Cardiac fibroblast (primary cell): Measurements from ENCODE around the gene SLC39A5.
"Not testable (repeated sequence)": the region's sequence is repeated elsewhere in the genome, so short reads cannot be mapped to it uniquely, and the experiment has no call there.

Experiments
- DNase-seq, 2 donors: peaks; one replicate each; pipeline versions ENCODE4 v3.0.0 to v3.0.0-alpha.2; 2010; ENCODE audit warnings: low read depth in 2 of 2
- H3K4me3 ChIP-seq, 2 donors: replicated peaks in 1 of 2; 1 replicate in 1 of 2; 2 replicates in 1 of 2; pipeline ENCODE4 v1.5.1; 2011; ENCODE audit warnings: low read depth in 2 of 2, low read length in 2 of 2, mild to moderate bottlenecking in 2 of 2, moderate library complexity in 1 of 2
- TF ChIP-seq, protein P1 (sequence below): IDR thresholded peaks from one replicate; pipeline ENCODE4 v1.5.1; 2011; ENCODE audit warnings: low read depth, mild to moderate bottlenecking, low read length, inconsistent platforms

SLC39A5 gene

DNA sequence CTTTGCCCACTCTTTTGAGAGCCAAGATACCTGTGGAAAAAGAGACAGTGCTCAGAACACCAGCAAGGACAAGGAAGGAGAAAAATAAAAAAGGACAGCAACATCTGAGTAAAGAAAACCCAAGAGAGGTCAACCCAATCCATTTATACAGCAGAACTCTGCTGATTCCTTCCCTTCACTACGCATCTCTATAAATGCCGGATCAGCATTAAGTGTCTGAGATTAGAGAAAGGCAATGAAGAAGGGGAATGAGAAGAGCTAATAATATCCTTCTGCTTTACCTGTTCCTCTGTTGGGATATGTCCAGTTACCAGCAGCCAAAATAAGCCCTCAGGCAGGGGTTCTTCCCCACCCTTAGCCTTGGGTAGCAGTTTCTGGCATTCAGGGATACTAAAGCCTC, 52.7 kb downstream of the SLC39A5 start:
- TF ChIP-seq, protein P1, sequence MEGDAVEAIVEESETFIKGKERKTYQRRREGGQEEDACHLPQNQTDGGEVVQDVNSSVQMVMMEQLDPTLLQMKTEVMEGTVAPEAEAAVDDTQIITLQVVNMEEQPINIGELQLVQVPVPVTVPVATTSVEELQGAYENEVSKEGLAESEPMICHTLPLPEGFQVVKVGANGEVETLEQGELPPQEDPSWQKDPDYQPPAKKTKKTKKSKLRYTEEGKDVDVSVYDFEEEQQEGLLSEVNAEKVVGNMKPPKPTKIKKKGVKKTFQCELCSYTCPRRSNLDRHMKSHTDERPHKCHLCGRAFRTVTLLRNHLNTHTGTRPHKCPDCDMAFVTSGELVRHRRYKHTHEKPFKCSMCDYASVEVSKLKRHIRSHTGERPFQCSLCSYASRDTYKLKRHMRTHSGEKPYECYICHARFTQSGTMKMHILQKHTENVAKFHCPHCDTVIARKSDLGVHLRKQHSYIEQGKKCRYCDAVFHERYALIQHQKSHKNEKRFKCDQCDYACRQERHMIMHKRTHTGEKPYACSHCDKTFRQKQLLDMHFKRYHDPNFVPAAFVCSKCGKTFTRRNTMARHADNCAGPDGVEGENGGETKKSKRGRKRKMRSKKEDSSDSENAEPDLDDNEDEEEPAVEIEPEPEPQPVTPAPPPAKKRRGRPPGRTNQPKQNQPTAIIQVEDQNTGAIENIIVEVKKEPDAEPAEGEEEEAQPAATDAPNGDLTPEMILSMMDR: no peak
- no peak overlapping the region for H3K4me3 ChIP-seq
- DNase-seq: no peak

DNA sequence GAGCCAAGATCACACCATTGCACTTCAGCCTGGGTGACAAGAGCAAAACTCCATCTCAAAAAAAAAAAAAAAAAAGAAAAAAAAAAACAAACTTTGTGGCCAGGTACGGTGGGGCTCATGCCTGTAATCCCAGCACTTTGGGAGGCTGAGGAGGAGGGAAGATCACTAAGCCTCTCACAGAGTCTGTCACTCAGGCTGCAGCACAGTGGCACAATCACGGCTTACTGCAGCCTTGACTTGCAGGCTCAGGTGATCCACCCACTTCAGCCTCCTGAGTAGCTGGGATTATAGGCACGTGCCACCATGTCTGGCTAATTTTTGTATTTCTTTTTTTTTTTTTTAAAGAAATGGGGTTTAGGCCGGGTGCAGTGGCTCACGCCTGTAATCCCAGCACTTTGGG, 54.4 kb downstream of the SLC39A5 start:
- H3K4me3 ChIP-seq, DNase-seq: not testable (repeated sequence)

DNA sequence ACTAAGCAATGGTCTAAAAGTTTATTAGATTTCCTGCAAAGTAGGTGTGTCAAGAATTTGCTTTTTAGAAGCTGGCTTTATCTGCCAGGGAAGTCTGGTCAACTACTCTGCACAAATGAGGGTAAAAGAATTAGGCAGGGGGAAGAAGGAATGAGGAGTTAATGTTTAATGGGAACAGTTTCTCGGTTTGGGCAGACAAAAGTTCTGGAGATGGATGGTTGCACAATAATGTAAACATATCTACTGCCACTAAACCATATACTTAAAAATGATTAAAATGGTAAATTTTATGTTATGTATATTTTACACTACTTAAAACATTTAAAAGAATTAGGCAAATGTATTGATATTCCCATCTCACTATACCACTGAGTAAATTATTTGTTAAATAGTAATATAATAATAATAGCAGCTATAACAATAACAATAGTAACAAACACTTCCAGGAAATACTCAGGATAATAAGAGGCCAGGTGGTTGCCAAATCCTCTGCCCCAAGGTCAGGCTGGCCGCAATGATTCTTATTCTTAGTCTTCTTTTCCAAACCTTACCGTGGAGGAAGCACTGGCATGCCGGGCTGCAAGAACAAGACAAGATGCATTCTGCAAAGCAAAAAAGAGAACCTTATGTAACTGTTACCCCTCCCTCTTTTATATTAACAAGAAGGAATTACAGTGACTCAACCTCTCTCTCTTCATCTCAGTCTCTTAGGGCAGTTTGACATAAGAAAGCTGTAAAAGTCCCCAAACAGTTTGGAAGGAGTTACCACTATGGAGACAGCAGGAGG, 56.4 kb downstream of the SLC39A5 start:
- H3K4me3 ChIP-seq: no peak overlapping the region
- peak; percentile 30 to 47 for DNase-seq
- TF ChIP-seq, protein P1: no peak
